HG03378 (cell line): ENCODE results near the gene ITGAL.
"Not testable (repeated sequence)": the region's sequence is repeated elsewhere in the genome, so short reads cannot be mapped to it uniquely, and the experiment has no call there.

Experiments
- ATAC-seq: cut with Tn5 transposase; IDR thresholded peaks from one replicate; pipeline ENCODE4 v1.9.1; 2021; ENCODE audit warnings: mild to moderate bottlenecking, moderate library complexity; ENCODE audit not compliant: unreplicated experiment

ITGAL gene

DNA sequence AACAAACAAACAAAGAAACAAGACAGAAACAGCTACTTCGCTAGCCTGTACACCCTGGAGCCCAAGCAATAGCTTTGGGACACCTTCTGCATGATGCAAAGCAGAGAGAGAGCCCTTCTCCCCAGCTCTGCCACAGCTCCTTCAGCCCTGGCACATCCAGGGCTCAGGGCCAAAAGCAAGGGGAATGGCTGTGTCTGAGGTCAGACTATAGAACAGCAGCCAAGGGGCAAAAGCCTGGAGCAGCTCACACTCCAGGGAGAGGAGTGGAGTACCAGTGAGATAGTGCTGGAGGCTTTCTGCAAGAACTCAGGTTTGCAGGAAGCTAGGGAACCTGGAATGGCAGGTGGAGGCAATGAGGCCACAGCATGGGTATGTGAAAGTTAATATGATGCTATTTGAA, 15.3 kb upstream of the ITGAL start:
- ATAC-seq, result no peak

GRCh38 chr16:30457743-30458560, 14.6 kb upstream of the ITGAL start:
- no peak for ATAC-seq

DNA sequence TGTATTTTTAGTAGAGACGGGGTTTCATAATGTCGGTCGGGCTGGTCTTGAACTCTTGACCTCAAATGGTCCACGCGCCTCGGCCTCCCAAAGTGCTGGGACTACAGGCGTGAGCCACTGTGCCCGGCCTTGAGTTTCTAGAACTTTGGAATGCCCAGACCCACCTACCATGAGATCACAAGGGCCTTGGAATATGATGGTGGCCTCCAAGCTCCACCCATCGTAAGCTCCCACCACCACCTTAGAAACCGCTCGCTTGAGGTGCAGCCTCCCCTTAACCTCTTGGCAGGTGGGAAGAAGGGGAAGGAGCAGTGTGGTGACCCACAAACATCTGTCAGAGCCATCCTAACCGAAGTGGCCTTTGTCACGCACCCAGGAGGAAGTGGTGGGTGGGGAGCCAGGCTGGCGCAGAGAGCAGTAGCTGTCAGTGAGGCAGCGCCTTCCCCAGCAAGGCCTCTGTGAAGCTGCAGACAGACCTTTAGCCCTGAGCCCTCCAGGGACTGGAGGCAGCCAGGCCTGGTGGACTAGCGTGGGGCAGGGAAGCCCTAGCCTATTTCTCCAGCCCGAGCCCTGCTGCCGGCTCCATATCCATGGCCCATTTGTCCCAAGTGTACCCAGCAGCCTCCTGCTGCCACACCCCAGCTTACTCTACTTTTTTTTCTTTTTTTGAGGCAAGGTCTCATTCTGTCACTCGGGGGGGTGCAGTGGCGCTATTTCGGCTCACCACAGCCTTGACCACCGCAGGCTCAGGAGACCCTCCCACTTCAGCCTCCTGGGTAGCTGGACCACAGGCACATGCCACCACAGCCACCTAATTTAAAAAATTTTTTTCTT, 13.8 kb upstream of the ITGAL start:
- ATAC-seq, result peak; percentile 74

- ATAC-seq, result no peak
These were observed 13.1 kb upstream of the ITGAL start for GRCh38 chr16:30459456-30459855.

DNA sequence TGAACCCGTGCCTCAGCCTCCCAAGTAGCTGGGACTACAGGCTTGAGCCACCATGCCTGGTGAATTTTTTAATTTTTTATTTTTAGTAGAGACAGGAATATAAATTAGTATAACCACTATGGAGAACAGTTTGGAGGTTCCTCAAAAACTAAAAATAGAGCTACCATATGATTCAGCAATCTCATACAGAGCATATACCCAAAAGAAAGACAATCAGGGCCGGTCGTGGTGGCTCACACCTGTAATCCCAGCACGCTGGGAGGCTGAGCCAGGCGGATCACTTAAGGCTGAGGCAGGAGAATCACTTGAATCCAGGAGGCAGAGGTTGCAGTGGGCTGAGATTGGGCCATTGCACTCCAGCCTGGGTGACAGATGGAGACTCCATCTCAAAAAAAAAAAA, 11.1 kb upstream of the ITGAL start:
- not testable (repeated sequence) for ATAC-seq

GRCh38 chr16:30464078-30464477, 8.5 kb upstream of the ITGAL start:
- no peak for ATAC-seq

GRCh38 chr16:30470170-30470512, 2.4 kb upstream of the ITGAL start:
- no peak for ATAC-seq

- no peak for ATAC-seq
These were observed 1.9 kb upstream of the ITGAL start for GRCh38 chr16:30470632-30470995.

GRCh38 chr16:30473231-30474073, 910 bp downstream of the ITGAL start:
- no peak for ATAC-seq

GRCh38 chr16:30474074-30474452, 1.5 kb downstream of the ITGAL start:
- no peak for ATAC-seq

DNA sequence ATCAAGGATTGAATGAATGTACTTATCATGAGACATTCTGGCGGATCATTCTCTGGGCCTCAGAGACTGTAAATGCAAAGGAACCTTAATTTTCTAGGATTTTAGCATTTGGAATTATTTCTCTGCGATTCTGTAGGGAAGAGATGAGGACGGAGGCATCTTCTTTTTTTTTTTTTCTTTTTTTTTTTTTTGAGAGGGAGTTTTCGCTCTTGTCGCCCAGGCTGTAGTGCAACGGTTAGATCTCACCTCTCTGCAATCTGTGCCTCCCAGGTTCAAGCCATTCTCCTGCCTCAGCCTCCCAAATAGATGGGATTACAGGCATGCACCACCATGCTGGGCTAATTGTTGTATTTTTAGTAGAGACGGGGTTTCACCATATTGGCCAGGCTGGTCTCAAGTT, 2.1 kb downstream of the ITGAL start:
- no peak for ATAC-seq

DNA sequence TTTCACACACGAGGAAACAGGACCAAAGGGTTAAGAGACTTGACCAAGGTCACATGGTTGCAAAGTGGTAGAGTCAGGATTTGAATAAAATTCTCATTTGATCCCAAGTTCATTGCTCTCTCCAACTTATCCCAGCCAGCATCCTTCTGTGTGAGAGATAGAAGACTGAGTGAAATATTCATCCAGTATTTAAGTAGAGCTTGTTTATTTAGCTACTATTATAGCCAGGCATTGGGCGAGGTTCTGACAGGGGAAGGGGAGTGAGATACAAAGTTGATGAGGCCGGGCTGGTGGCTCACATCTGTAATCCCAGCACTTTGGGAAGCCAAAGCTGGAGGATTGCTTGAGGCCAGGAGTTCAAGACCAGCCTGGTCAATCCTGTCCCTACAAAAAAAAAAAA, 4.4 kb downstream of the ITGAL start:
- no peak for ATAC-seq

DNA sequence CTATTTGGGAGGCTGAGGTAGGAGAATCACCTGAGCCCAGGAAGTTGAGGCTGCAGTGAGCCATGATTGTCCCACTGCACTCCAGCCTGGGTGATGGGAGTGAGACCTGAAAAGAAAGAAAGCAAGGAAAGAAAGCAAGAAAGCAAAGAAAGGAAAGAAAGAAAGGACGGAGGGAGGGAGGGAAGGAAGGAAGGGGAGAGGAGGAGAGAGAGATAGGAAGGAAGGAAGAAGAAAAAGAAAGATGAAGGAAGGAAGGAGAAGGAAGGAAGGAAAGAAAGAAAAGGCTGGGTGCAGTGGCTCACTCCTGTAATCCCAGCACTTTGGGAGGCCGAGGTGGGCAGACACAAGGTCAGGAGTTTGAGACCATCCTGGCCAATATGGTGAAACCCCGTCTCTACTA, 5.2 kb downstream of the ITGAL start:
- not testable (repeated sequence) for ATAC-seq

GRCh38 chr16:30478766-30479478, 6.4 kb downstream of the ITGAL start:
- ATAC-seq, result no peak

GRCh38 chr16:30481381-30481780, 8.8 kb downstream of the ITGAL start:
- ATAC-seq, result no peak

DNA sequence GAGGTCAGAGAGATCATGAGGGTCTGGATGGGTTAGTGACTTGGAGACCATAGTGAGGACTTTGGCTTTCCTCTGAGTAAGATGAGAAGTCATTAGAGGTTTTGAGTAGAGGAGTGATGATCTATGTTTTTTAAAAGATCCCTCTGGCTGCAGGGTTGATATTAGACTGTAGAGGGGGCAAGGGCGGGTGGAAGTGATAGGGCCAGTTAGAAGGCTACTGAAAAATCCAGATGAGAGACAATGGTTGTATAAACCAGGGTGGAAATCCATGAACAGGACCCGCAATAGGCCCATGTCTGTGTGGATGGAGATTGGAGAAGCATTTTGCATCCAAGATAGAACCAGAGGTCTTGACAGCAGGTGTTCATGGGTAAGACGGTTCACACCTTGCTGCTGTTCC, 9.8 kb downstream of the ITGAL start:
- no peak for ATAC-seq

- no peak for ATAC-seq
These were observed 12.3 kb downstream of the ITGAL start for GRCh38 chr16:30484887-30485286.

GRCh38 chr16:30485818-30486436, 13.4 kb downstream of the ITGAL start:
- ATAC-seq, result no peak

GRCh38 chr16:30488764-30489605, 16.4 kb downstream of the ITGAL start:
- ATAC-seq, result no peak
